ENCODE results near the gene HTR3E. TPM values are rescaled to one million over a fixed set of nuclear protein-coding genes. Genes with fewer than 3 reads are reported as not detected.

Gene HTR3E
- polyA plus RNA-seq, 3 donors = not detected

DNA sequence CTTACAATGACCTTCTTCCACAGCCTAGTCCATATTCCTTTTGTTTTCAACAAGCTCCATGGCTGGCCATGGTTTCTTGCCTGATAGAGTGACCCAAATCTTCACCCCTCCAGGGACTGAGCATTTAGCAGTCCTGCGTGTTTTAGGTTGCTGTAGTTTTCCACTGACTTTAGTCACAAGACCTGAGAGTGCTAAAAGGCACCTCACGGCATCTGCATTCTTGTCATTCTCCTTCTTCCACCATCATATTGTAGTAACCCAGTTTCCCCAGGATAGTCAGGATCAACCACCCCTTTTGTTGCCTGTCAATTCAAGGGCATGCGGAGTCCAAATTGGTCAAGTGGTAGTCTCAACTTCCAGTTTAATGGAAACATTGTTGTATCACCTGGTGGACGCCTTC lies 23.2 kb upstream of the HTR3E start:
- Mint-ChIP-seq H3K27ac (no peak overlapping the region), H3K36me3 (no peaks in the 10 kb centered on the region), H3K4me3 (no peak overlapping the region), H3K27me3 (ENCODE audit: low read depth in 3 of 3) (peaks cover 2 to 6% (median 4%) of the 10 kb centered on the region in 3 donors), H3K9me3 (peaks cover 9 to 33% (median 18%) of the 10 kb centered on the region in 7 donors), H3K4me1 (no peaks in the 10 kb centered on the region)
- Histone ChIP-seq H3K27ac (ENCODE audit: low read depth in 1 of 2, low read length in 2 of 2) (no peak overlapping the region), H3K9ac (ENCODE audit: insufficient read depth, low read length, poor library complexity, severe bottlenecking) (no peak overlapping the region), H3K4me3 (replicated peaks in 1 of 3; ENCODE audit: low read depth in 2 of 3, low read length in 3 of 3) (no peak overlapping the region), H3K36me3 (replicated peaks in 1 of 2; ENCODE audit: control insufficient read depth in 1 of 2, insufficient read depth in 2 of 2, low read length in 2 of 2) (no peaks in the 10 kb centered on the region), H3K4me2 (replicated peaks; ENCODE audit: extremely low read depth, low read length, poor library complexity, severe bottlenecking) (no peak overlapping the region), H3K4me1 (ENCODE audit: control insufficient read depth in 1 of 2, insufficient read depth in 2 of 2, low read length in 2 of 2) (no peaks in the 10 kb centered on the region), H3K9me3 (replicated peaks in 1 of 2; ENCODE audit: control insufficient read depth in 1 of 2, insufficient read depth in 1 of 2, low read length in 2 of 2) (peaks cover 5 to 15% of the 10 kb centered on the region in 2 donors), H3K27me3 (ENCODE audit: control insufficient read depth in 2 of 2, insufficient read depth in 2 of 2, low read length in 2 of 2) (no peaks in the 10 kb centered on the region), H4K20me1 (ENCODE audit: insufficient read depth, low read length) (no peaks in the 10 kb centered on the region), H3K79me2 (ENCODE audit: insufficient read depth, low read length) (no peaks in the 10 kb centered on the region), H2AFZ (ENCODE audit: insufficient read depth, low read depth, low read length, poor library complexity, severe bottlenecking) (no peak overlapping the region)
- intact Hi-C loops (cut with micrococcal nuclease) = no loop called here
- WGBS (ENCODE audit: insufficient coverage) = 94% methylated on average over 2 of the region's 4 CpGs
- TF ChIP-seq, protein P1, sequence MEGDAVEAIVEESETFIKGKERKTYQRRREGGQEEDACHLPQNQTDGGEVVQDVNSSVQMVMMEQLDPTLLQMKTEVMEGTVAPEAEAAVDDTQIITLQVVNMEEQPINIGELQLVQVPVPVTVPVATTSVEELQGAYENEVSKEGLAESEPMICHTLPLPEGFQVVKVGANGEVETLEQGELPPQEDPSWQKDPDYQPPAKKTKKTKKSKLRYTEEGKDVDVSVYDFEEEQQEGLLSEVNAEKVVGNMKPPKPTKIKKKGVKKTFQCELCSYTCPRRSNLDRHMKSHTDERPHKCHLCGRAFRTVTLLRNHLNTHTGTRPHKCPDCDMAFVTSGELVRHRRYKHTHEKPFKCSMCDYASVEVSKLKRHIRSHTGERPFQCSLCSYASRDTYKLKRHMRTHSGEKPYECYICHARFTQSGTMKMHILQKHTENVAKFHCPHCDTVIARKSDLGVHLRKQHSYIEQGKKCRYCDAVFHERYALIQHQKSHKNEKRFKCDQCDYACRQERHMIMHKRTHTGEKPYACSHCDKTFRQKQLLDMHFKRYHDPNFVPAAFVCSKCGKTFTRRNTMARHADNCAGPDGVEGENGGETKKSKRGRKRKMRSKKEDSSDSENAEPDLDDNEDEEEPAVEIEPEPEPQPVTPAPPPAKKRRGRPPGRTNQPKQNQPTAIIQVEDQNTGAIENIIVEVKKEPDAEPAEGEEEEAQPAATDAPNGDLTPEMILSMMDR (IDR thresholded peaks at IDR 0.05) = no peak
- no peak for DNase-seq

DNA sequence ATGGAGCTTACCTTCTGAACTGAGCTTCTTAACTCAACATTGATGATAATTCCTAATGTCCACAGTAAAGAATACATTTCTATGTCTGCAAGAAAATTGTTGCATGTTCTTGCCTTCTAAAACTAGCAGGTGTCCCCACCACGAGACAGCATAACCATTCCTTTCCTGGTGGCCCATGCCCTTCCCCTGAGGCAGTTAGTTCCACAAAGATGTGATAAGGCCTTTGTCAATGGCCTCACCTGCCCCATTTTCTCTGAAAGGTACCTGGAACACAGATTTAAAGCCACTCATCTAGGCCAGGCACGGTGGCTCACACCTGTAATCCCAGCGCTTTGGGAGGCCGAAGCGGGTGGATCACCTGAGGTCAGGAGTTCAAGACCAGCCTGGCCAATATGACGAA lies 21.0 kb upstream of the HTR3E start:
- Histone ChIP-seq H3K27ac (ENCODE audit: low read depth in 1 of 2, low read length in 2 of 2) (no peak overlapping the region), H3K9me3 (replicated peaks in 1 of 2; ENCODE audit: control insufficient read depth in 1 of 2, insufficient read depth in 1 of 2, low read length in 2 of 2) (peaks cover 1 to 4% of the 10 kb centered on the region in 2 donors), H3K36me3 (replicated peaks in 1 of 2; ENCODE audit: control insufficient read depth in 1 of 2, insufficient read depth in 2 of 2, low read length in 2 of 2) (no peaks in the 10 kb centered on the region), H3K79me2 (ENCODE audit: insufficient read depth, low read length) (no peaks in the 10 kb centered on the region), H3K27me3 (ENCODE audit: control insufficient read depth in 2 of 2, insufficient read depth in 2 of 2, low read length in 2 of 2) (no peaks in the 10 kb centered on the region), H3K4me3 (replicated peaks in 1 of 3; ENCODE audit: low read depth in 2 of 3, low read length in 3 of 3) (no peak overlapping the region), H2AFZ (ENCODE audit: insufficient read depth, low read depth, low read length, poor library complexity, severe bottlenecking) (no peak overlapping the region), H3K9ac (ENCODE audit: insufficient read depth, low read length, poor library complexity, severe bottlenecking) (no peak overlapping the region), H4K20me1 (ENCODE audit: insufficient read depth, low read length) (no peaks in the 10 kb centered on the region), H3K4me2 (replicated peaks; ENCODE audit: extremely low read depth, low read length, poor library complexity, severe bottlenecking) (no peak overlapping the region), H3K4me1 (ENCODE audit: control insufficient read depth in 1 of 2, insufficient read depth in 2 of 2, low read length in 2 of 2) (no peaks in the 10 kb centered on the region)
- intact Hi-C loops (cut with micrococcal nuclease) = no loop called here
- Mint-ChIP-seq H3K36me3 (no peaks in the 10 kb centered on the region), H3K9me3 (peaks cover 4 to 19% (median 5%) of the 10 kb centered on the region in 7 donors), H3K4me1 (no peaks in the 10 kb centered on the region), H3K27me3 (ENCODE audit: low read depth in 3 of 3) (peaks cover 4 to 6% (median 5%) of the 10 kb centered on the region in 3 donors), H3K4me3 (no peak overlapping the region), H3K27ac (peak overlapping the region in 1 of 7 donors; percentile 41)
- DNase-seq = no peak
- TF ChIP-seq, protein P1 (IDR thresholded peaks at IDR 0.05) = no peak
- WGBS (ENCODE audit: insufficient coverage) = 100% methylated on average over 1 of the region's 6 CpGs

All from CD14-positive monocyte (primary cell).